ENCODE measurements around the gene UBE2M. TPM values are rescaled to one million over a fixed set of nuclear protein-coding genes. Genes with fewer than 3 reads are reported as not detected.

Gene UBE2M
- total and polyA plus RNA-seq, 2 experiments from 2014 or later: 27.6 to 64.5 TPM

DNA sequence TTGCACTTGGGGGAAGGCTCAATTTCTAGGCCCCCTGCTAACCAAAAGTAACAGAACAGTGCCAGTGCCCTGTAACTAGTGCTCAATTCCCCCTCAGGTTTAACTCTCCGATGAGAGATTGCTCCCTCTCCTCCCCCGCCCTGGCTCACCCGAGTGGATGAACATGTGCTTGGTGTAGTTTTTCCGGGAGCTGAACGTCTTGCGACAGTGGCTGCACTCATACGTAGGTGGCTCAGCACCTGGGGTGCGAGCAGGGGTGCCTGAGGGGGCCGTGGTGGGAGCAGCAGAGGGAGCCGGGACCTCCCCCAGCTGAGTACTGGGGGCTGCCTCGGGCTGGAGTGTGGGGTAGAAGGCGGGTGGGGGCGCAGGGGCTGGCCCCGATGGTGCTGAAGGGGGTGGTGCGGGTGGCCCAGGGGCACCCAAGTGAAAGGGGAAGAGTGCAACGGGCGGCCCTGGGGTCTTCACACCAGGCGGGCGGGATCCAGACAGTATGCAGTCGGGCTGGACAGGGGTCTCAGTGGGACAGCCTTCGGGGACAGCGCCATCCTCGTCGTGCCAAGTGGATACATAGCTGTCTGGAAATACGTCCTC lies 42.1 kb downstream of the UBE2M start (continued):
- TF ChIP-seq, protein P1, sequence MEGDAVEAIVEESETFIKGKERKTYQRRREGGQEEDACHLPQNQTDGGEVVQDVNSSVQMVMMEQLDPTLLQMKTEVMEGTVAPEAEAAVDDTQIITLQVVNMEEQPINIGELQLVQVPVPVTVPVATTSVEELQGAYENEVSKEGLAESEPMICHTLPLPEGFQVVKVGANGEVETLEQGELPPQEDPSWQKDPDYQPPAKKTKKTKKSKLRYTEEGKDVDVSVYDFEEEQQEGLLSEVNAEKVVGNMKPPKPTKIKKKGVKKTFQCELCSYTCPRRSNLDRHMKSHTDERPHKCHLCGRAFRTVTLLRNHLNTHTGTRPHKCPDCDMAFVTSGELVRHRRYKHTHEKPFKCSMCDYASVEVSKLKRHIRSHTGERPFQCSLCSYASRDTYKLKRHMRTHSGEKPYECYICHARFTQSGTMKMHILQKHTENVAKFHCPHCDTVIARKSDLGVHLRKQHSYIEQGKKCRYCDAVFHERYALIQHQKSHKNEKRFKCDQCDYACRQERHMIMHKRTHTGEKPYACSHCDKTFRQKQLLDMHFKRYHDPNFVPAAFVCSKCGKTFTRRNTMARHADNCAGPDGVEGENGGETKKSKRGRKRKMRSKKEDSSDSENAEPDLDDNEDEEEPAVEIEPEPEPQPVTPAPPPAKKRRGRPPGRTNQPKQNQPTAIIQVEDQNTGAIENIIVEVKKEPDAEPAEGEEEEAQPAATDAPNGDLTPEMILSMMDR (conservative IDR thresholded peaks at IDR 0.05; ENCODE audit: low read depth in 2 of 2): no peak
- TF ChIP-seq ZNF114 (CRISPR knock-in tag; IDR thresholded peaks at IDR 0.05): no peak
- TF ChIP-seq, protein P2, sequence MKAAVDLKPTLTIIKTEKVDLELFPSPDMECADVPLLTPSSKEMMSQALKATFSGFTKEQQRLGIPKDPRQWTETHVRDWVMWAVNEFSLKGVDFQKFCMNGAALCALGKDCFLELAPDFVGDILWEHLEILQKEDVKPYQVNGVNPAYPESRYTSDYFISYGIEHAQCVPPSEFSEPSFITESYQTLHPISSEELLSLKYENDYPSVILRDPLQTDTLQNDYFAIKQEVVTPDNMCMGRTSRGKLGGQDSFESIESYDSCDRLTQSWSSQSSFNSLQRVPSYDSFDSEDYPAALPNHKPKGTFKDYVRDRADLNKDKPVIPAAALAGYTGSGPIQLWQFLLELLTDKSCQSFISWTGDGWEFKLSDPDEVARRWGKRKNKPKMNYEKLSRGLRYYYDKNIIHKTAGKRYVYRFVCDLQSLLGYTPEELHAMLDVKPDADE (IDR thresholded peaks at IDR 0.05): no peak
- no peak for TF ChIP-seq EZH2phosphoT487 (IDR thresholded peaks at IDR 0.05; ENCODE audit: unreplicated experiment)
- no peak for TF ChIP-seq EZH2 (IDR thresholded peaks at IDR 0.05; ENCODE audit: low read depth, unreplicated experiment)
- no peak for TF ChIP-seq POLR2AphosphoS5 (IDR thresholded peaks at IDR 0.05; ENCODE audit: low read depth)
- TF ChIP-seq NANOG (IDR thresholded peaks at IDR 0.05; ENCODE audit: borderline replicate concordance): no peak
- no peak for TF ChIP-seq STAT1 (IDR thresholded peaks at IDR 0.05; ENCODE audit: unreplicated experiment)

DNA sequence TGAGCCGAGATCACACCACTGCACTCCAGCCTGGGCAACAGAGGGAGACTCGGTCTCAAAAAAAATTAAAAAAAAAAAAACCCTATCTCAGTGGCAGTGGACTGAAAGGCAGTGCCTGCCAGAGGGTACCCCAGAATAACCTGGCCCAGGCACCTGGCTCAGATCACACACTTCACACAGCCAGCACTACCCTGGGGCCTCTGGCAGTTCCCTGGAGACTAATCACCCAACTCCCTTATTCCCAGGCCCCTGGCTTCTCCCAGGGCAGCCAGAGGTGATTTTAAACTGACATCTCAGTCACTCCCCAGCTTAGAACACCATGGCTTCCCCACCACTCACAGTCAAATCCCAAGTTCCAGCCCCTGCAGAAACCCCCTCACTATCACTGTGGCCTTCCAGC lies 43.2 kb downstream of the UBE2M start:
- Histone ChIP-seq H4K20me1 (replicated peaks; ENCODE audit: insufficient read depth) (no peaks in the 10 kb centered on the region), H3K4me1 (ENCODE audit: insufficient read depth) (peaks cover 24% of the 10 kb centered on the region), H3K4me2 (no peak overlapping the region; the same call in 1 of the 2 replicates), H3K27me3 (ENCODE audit: insufficient read depth) (no peaks in the 10 kb centered on the region), H3K27ac (ENCODE audit: low read depth) (no peak overlapping the region), H3K36me3 (ENCODE audit: insufficient read depth) (no peaks in the 10 kb centered on the region), H2AFZ (no peak overlapping the region), H3F3A (replicated peaks; ENCODE audit: low read depth) (peaks cover 22% of the 10 kb centered on the region; the same call in 1 of the 2 replicates), H3K9me2 (ENCODE audit: insufficient read depth) (no peaks in the 10 kb centered on the region), H3K79me2 (replicated peaks; ENCODE audit: insufficient read depth) (peaks cover 11% of the 10 kb centered on the region; the same call in 1 of the 2 replicates), H3K4me3 (no peak overlapping the region)
- peak overlapping the region; percentile 39 for H3K27ac Mint-ChIP-seq
- peaks cover 17% of the 10 kb centered on the region for H3K36me3 Mint-ChIP-seq (ENCODE audit: low read depth)
- DNase-seq (ENCODE audit: low spot score) (no peak), ATAC-seq (no peak)
- H3K4me3 Mint-ChIP-seq: peak overlapping the region; percentile 59
- H3K27me3 Mint-ChIP-seq (ENCODE audit: insufficient read depth, low read depth, poor library complexity): peaks cover 38% of the 10 kb centered on the region
- H3K9me3 Mint-ChIP-seq: no peaks in the 10 kb centered on the region; the same call in 2 of the 3 replicates
- TF ChIP-seq NANOG (IDR thresholded peaks at IDR 0.05; ENCODE audit: borderline replicate concordance): no peak
- no peak for TF ChIP-seq STAT1 (IDR thresholded peaks at IDR 0.05; ENCODE audit: unreplicated experiment)
- TF ChIP-seq, protein P3, sequence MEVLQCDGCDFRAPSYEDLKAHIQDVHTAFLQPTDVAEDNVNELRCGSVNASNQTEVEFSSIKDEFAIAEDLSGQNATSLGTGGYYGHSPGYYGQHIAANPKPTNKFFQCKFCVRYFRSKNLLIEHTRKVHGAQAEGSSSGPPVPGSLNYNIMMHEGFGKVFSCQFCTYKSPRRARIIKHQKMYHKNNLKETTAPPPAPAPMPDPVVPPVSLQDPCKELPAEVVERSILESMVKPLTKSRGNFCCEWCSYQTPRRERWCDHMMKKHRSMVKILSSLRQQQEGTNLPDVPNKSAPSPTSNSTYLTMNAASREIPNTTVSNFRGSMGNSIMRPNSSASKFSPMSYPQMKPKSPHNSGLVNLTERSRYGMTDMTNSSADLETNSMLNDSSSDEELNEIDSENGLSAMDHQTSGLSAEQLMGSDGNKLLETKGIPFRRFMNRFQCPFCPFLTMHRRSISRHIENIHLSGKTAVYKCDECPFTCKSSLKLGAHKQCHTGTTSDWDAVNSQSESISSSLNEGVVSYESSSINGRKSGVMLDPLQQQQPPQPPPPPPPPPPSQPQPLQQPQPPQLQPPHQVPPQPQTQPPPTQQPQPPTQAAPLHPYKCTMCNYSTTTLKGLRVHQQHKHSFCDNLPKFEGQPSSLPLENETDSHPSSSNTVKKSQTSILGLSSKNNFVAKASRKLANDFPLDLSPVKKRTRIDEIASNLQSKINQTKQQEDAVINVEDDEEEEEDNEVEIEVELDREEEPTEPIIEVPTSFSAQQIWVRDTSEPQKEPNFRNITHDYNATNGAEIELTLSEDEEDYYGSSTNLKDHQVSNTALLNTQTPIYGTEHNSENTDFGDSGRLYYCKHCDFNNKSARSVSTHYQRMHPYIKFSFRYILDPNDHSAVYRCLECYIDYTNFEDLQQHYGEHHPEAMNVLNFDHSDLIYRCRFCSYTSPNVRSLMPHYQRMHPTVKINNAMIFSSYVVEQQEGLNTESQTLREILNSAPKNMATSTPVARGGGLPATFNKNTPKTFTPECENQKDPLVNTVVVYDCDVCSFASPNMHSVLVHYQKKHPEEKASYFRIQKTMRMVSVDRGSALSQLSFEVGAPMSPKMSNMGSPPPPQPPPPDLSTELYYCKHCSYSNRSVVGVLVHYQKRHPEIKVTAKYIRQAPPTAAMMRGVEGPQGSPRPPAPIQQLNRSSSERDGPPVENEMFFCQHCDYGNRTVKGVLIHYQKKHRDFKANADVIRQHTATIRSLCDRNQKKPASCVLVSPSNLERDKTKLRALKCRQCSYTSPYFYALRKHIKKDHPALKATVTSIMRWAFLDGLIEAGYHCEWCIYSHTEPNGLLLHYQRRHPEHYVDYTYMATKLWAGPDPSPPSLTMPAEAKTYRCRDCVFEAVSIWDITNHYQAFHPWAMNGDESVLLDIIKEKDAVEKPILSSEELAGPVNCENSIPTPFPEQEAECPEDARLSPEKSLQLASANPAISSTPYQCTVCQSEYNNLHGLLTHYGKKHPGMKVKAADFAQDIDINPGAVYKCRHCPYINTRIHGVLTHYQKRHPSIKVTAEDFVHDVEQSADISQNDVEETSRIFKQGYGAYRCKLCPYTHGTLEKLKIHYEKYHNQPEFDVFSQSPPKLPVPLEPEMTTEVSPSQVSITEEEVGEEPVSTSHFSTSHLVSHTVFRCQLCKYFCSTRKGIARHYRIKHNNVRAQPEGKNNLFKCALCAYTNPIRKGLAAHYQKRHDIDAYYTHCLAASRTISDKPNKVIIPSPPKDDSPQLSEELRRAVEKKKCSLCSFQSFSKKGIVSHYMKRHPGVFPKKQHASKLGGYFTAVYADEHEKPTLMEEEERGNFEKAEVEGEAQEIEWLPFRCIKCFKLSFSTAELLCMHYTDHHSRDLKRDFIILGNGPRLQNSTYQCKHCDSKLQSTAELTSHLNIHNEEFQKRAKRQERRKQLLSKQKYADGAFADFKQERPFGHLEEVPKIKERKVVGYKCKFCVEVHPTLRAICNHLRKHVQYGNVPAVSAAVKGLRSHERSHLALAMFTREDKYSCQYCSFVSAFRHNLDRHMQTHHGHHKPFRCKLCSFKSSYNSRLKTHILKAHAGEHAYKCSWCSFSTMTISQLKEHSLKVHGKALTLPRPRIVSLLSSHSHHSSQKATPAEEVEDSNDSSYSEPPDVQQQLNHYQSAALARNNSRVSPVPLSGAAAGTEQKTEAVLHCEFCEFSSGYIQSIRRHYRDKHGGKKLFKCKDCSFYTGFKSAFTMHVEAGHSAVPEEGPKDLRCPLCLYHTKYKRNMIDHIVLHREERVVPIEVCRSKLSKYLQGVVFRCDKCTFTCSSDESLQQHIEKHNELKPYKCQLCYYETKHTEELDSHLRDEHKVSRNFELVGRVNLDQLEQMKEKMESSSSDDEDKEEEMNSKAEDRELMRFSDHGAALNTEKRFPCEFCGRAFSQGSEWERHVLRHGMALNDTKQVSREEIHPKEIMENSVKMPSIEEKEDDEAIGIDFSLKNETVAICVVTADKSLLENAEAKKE (CRISPR knock-in tag; IDR thresholded peaks at IDR 0.05): no peak
- TF ChIP-seq, protein P4, sequence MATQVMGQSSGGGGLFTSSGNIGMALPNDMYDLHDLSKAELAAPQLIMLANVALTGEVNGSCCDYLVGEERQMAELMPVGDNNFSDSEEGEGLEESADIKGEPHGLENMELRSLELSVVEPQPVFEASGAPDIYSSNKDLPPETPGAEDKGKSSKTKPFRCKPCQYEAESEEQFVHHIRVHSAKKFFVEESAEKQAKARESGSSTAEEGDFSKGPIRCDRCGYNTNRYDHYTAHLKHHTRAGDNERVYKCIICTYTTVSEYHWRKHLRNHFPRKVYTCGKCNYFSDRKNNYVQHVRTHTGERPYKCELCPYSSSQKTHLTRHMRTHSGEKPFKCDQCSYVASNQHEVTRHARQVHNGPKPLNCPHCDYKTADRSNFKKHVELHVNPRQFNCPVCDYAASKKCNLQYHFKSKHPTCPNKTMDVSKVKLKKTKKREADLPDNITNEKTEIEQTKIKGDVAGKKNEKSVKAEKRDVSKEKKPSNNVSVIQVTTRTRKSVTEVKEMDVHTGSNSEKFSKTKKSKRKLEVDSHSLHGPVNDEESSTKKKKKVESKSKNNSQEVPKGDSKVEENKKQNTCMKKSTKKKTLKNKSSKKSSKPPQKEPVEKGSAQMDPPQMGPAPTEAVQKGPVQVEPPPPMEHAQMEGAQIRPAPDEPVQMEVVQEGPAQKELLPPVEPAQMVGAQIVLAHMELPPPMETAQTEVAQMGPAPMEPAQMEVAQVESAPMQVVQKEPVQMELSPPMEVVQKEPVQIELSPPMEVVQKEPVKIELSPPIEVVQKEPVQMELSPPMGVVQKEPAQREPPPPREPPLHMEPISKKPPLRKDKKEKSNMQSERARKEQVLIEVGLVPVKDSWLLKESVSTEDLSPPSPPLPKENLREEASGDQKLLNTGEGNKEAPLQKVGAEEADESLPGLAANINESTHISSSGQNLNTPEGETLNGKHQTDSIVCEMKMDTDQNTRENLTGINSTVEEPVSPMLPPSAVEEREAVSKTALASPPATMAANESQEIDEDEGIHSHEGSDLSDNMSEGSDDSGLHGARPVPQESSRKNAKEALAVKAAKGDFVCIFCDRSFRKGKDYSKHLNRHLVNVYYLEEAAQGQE (IDR thresholded peaks at IDR 0.05; ENCODE audit: unreplicated experiment): no peak
- TF ChIP-seq ZNF114 (CRISPR knock-in tag; IDR thresholded peaks at IDR 0.05): no peak
- peaks cover 30% of the 10 kb centered on the region for H3K4me1 Mint-ChIP-seq

All from GM23338 (cell line).